AG08396 (cell line): ENCODE measurements around the gene SLC25A47.
"Not testable (repeated sequence)": the region's sequence is repeated elsewhere in the genome, so short reads cannot be mapped to it uniquely, and the experiment has no call there.

ENCODE experiments used
- DNase-seq: peaks from one replicate; pipeline ENCODE4 v3.0.0; 2012; ENCODE audit warnings: low spot score, mixed read lengths

SLC25A47 gene, protein sequence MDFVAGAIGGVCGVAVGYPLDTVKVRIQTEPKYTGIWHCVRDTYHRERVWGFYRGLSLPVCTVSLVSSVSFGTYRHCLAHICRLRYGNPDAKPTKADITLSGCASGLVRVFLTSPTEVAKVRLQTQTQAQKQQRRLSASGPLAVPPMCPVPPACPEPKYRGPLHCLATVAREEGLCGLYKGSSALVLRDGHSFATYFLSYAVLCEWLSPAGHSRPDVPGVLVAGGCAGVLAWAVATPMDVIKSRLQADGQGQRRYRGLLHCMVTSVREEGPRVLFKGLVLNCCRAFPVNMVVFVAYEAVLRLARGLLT

DNA sequence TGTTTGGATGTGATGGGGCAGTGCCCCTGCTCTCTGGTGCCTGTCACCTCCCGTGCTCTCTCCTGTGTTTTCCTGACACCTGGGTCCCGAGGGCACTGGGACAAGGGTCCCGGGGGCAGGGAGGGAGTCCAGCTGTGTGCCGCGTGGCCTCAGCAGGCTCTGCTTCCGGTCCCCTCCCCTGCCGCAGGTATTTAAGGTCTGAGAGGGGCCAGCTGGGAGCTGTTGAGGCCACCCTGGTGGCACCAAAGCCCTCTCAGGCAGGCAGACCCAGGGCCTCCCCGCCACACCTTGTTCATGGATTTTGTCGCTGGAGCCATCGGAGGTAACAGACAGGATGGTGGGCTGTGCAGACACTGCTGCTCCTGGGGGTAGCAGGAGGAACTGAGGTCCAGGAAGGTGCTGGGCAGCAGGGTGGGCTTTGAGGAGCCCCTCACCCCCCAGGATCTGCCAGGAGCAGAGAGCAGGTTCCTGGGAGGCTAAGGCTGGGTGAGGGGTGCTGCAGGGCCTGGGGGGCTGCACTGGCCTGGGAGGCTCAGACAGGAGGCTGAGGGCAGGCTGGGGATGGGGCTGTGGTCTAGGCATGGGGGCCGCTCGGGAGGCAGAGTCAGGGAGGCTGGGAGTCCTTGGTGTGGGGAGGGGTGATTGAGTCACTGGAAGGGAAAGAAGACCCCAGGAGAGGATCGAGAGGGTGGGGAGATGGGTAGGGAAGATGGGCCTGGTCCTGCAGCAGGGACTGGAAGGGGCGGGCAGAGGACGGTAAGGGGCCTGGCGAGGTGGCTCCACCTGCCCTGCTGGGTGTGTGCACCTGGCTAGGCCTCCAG lies at the start of gene SLC25A47:
TSS of gene SLC25A47 (plus strand) at position 219 of the 821 bp plus-strand sequence. CDS start at position 295, 76 bp downstream.
- DNase-seq = no peak

DNA sequence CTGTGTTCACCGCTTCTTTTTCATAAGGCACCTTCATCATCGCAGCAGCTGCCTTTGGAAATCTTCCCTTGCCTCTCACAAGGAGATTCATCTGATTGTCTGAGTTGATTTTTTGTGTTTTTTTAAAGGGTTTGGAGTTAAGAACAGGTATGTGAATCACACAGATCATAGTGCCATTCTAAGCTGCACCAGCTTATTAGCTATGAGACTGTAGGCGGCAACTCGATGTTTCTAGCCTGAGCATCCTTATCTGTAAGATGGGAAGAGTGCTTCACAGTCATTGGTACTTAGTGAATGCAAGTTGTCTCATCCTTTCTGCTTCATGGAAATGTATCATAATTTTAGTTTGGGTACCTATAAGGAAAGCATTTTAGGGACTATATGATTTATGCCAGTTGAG lies 48.9 kb upstream of the SLC25A47 start:
- no peak for DNase-seq

DNA sequence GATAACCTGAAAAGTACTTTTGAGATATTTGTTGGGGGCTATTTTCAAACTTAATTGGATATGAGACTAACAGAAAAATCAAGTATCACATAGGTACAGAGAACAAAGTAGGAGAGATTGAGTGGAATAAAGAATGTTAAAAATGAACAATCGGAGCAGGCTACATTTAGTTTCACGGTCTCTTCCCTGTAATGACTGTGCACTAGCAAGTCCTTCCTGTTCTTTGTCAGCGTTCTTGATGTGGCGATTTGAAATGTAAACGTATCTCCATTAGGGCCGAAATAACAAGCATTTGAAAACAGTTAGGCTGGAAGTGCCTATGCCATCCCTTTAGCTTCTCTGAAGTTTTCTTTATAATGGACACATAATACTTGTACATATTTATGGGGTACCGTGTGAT lies 47.9 kb upstream of the SLC25A47 start:
- DNase-seq = no peak

DNA sequence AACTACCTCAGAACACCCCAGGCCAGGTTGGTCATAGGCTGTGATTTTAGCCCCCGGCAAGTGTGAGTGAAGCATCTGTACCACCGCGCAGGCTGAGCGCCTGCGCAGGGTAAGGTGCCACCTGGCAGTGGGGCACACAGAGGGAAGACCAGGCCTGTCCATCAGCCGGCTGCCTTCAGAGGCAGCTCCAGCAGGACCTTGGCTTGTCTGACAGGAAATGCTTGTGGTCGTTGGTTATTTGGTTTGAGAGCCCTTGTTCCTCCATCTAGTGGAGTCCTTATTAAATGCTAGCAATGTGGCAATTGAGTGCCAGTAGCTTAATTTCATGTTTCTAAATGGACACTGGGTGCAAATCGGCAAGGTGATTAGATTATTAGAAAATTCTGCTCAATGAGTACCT lies 44.4 kb upstream of the SLC25A47 start:
- DNase-seq = peak; percentile 76

DNA sequence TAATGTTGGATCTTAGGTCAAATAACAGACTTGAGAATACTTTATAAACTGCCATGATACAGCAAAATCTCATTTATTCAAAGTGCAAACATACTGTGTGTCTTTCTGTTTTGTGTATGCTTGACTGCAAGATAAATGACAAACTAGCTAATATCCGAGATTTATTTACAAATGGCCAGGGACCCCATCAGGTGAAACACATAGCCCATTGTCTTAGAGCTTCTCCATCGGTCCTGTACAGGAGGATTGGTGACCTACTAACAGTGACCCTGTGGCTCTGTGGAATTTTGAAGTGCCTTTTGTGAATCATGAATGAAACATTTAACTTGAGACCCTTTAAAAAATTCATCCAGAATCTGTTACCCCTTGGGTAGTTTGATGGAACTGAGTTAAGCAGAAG lies 44.0 kb upstream of the SLC25A47 start:
- DNase-seq = no peak

DNA sequence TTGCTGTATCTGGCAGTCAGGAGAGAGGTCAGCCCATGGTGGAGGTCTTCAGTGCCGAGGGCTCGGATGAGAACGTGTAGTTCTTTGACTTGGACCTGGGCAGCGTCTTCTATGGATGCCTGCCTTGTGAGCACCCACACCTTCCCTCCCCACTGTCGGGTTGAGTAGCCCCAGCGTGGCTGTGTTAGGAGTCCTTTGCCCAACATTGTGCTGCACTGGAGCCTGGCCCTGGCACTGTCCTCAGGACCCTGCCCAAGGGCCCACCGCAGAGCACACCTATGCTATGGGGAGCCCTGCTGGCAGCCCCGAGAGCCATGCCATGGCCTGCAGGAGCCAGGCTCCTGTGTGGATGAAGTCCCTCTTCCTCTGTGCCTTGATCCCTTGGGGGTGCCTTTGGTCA lies 43.6 kb upstream of the SLC25A47 start:
- DNase-seq = no peak

DNA sequence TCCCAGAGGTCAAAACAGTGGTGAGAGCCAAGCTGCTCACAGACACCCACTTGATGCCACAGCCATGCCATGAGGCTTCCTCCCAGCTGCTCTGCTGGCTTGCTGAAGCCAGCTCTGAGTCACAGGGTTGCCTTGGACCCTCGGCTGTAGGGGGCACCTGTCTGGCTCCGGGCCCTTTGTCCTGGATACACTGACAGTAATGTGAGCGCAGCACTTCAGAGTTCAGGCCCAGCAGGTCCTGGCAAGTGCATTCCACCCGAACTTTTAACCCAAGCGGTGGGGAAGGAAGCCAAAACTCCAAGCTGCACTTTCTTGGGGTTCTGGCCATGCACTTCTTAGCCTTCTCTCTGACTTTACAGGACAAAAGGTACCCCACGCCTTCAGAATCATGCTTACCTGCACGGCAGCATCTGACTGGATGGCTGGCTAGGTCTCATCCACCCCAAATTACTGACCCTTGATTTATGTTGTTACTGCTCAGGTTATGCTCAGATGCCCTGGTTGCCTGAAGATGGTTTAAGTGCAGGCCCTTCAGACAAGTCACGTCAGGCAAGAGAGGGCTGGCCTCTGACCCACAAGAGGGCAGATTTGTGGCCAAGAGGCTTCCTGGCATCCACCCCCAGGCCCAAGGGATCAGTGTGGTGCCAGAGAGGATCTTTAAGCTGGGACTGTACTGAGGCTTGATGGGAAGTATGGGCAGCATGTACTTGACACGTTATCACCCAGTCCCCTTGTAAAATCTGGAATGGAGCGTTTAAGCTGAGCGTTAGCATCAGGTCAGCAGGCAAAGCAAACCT lies 41.7 kb upstream of the SLC25A47 start:
- no peak for DNase-seq

DNA sequence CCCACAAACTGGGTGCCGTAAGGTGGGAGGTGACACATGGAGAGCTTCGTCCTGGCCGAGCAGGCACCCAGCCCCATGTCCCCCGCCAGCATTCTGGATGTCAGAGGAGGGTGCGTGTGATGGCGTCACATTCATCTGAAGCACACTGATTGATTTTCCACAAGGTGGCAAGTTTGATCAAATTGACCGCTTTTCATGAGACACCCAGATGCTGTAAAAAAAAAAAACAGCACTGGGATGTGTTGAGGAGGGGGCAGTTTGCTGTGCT lies 41.1 kb upstream of the SLC25A47 start:
- DNase-seq = no peak

DNA sequence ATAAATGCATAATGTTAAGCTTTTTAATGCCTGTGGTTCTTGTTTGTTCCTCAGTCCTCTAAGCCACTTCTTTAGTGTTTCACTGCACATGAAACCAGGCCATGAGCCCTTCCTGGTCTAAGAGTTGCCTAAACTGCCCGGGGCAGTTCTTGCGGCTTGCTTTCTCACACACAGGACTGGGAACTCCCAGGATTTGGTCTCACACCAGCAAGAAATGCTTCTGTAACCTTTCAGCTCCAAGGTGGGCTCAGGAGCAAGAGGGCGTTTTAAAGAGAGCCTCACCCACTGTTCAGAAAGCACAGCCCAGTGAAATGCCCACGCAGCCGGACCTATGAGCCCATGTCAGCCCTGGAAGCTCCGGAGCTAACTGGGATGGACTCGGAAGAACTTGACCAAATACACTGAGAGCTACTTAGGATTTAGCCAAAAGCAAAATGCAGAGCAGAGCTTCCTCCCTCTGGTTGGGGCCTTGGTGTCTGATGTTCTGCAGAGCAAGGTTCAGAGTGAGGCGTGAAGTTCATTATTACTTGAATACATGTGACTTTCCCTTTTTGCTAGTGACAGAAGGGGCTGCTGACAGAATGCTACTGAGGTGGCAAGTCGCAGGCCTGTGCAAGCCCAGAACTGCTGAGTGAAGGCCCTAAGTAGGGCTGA lies 40.2 kb upstream of the SLC25A47 start:
- DNase-seq = no peak

DNA sequence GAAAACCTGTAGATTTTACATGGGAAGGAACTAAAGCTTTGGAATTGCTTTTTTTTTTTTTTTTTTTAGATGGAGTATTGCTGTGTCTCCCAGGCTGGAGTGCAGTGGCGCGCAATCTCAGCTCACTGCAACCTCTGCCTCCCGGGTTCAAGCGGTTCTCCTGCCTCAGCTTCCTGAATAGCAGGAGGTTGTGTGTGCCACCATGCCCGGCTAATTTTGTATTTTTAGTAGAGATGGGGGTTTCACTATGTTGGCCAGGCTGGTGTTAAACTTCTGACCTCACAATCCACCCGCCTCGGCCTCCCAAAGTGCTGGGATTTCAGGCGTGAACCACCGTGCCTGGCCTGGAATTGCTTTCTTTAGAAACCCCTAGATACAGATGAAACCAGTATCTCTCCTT lies 39.7 kb upstream of the SLC25A47 start:
- DNase-seq = not testable (repeated sequence)

DNA sequence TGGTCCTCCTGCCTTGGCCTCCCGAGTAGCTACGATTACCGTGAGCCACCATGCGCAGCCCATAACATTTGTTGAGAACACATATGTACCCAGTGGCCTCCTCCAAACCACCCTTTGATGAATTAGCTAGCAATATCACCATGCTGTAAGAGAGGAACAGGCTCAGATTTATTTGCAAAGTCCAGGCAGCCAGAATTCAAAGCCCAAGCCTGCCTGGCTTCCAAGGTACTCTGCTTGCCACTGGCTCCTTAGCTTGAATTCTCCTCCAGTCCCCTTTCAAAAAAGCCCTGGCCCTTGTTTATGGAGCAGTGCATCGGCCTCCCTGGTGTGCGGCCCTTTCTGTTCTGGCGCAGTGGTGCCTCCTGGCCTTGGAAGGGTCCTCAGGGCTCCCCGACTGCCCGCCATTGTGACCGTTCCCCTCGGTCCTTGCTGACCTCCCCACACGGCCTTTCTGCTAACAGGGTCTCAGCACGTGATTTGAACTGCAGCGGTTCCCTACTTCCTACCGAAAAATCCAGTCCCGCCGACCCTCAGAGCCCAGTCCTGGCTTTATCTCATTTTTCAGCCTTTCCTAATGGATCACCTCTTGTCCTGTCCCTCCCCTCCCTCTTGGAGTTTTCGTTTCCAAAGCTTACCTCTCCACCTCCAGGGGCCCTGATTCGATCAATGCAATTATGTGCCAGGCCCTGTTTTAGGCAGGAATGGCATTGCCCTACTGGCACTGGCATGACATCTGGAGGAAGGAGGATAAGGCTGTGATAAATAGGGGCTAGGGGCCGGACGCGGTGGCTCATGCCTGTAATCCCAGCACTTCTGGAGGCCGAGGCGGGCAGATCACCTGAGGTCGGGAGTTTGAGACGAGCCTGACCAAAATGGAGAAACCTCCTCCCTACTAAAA lies 38.9 kb upstream of the SLC25A47 start:
- DNase-seq = no peak

DNA sequence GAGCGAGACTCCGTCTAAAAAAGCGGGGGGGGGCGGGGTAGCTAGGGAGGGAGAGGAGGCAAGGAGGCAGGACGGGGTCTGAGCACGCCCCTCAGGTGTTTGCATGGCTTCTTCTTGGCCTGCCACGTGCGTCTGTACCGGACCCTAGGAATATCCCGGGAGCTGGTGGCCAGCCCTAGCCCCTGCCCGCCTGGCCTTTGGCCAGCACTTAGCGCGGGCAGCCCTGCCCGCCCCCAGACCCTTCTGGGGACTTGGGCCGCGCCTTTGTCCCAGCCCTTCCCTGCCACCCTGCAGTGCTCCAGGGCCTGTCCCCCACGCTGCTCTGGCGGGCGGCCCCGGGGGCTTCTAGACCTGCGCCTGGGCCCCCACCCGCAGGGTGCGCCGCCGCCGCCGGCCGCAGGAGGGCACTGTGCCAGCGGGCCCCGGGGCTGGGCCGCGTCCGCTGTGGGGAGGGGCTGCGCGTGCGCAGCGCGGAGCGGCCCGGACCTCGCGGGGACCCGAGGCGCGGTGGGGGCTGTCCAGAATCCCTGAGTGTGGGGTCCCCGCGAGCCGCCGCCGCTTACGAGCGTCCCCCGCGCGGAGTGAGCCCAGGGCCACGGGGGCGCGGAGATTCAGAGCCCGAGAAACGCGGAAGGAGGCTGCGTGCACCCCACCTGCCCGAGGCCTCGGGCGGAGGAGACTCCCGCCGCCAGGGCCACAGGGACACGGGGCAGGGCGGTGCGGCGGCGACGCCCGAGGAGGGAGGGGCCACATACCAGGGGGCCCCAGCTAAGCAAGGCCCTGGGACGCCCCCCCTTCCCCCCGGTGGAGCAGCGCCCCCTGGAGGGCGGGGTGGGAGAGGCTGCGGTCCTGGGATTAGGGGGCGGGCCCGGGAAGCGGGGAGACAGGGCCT lies 37.9 kb upstream of the SLC25A47 start:
- peak; percentile 97 for DNase-seq

DNA sequence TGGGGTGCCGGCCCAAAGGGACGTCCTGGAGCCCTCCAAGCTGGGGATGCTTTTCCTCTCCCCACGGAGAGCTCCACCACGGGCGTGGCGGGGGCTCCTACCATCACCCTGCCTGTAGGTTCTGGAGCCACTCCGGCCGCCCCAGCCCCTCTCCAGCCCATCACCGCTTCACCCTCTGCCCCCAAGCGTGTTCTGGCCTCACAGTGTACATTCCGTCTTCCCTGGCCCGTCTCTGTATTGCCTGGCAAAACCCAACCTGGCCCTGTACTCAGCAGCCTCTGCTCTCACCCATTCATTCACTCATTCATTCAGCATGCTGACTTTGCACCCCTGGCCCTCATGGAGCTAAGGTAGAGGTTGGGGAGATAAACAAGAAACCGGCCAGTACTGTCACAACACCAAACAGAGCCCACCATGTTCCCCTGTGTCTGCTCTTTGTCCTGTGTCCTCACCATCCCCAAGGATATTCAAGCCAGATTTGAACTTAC lies 37.2 kb upstream of the SLC25A47 start:
- no peak for DNase-seq

DNA sequence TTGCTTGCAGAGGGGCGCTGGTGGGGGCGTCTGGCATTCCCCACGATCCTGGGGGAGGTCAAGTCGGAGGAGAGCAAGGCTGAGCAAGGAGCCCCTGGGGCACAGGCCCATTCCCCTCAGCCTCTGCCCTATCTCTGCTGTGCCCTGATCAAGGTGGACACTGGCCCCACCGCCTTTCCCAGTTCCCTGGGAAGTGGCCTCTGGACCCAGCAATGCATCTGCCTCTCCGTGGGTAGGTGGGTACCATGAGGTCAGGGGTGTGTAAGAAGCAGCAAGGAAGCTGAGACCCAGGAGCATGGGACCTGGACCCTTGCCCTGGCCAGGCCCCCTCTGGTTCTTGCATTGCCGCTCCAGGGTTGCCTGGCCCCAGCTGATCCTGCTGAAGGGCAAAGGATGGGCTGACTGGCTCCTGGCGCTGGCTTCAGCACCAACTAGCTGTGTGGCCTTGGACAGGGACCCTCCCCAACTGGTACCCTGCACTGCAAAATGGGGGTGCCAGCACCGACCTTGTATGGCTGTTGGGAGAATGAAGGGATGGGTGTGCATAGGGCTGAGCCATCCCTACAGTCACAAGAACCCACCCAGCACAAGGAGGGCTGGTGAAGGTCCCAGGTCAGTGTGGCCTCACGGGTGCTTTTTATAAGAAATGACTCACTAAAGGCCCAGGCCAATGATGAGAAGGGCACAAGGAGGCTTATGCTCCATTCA lies 36.5 kb upstream of the SLC25A47 start:
- DNase-seq = no peak

DNA sequence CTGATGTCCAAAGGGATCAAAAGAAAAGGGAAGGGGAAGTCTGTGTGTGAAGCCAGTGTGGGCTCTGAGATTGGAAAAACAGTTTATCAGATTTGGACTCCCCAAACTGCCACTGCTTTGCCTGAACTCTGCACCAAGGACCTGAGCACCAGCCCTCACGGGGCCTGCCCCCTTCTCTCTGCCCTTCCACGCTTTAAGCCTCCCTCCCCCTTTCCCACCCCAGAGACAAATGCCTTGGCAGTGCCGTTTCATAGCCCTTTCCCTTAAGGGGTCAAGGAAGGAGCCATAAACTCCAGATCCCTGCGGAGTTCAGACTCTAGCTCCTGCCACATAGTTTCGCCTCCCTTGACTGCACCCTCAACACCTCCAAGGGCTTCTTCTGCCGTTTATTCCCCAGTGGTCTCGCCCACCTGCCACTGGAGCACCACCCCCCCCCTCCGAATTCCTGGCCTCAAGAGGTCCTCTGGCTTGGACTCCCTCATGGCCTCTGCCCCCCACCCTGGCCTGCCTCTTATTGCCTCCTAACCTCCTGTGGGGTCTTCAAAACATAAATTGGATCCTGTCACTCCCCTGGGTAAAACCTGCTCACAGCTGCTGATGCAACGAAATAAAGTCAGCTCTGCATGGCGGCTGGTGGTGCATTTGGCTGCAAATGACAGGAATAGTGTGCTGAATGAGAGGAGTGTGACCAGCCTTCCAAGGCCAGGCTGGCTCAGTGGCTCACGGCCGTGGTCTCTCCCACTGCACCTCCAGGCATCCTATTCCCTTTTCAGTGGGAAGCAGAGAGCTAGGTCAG lies 35.7 kb upstream of the SLC25A47 start:
- DNase-seq = no peak

DNA sequence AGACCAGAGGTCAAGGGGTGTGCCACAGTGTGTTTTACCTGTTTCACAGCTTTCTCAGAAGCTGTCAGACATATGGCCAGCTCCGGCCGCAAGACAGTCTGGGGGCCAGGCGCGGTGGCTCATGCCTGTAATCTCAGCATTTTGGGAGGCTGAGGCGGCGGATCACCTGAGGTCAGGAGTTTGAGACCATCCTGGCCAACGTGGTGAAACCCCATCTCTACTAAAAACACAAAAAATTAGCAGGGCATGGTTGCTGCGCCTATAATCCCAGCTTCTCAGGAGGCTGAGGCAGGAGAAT lies 35.2 kb upstream of the SLC25A47 start:
- not testable (repeated sequence) for DNase-seq

DNA sequence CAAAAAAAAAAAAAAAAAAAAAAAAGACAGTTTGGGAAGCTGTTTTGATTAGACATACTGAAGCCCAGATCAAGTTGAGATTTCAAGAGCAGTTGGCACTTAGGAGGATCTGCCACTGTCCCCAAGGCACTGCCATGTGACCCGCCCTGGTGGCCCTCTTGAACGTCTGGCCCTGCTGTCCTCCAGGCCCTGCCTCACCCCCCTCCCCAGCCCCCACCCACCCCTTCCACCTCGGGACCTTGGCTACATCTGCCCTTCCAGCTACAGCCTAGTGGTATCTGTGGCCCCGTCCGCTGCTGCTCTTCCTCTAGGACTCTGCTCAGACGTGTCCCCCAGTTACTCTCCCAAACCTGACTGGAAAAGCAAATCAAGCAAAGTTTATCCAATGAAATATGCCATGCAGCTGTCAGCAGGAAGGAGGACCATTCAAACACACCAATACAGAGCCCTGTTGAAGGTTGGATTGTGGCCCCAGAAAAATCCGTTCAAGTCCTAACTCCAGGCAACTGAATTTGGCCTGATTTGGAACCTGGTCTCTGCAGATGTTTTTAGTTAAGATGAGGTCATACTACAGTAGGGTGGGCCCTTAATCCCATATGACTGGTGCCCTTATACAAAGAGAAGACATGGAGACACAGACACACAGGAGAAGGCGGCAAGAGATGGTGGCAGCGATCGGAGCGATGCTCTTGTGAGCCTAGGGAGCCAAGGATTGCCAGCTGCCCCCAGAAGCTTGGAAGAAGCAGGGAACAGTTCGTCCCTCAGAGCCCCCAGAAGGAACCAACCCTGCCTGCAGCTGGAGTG lies 34.6 kb upstream of the SLC25A47 start:
- DNase-seq = no peak
